NCI-H146 treated with DMSO at 0.1 percent for 48 hours (cell line): ENCODE results near the gene DCST2.
"Not testable (repeated sequence)": the region's sequence is repeated elsewhere in the genome, so short reads cannot be mapped to it uniquely, and the experiment has no call there.

Experiments used
- DNase-seq: peaks from one replicate; lab custom pipeline; 2025; ENCODE audit not compliant: unreplicated experiment; lab: John Stamatoyannopoulos, UW

Gene DCST2

DNA sequence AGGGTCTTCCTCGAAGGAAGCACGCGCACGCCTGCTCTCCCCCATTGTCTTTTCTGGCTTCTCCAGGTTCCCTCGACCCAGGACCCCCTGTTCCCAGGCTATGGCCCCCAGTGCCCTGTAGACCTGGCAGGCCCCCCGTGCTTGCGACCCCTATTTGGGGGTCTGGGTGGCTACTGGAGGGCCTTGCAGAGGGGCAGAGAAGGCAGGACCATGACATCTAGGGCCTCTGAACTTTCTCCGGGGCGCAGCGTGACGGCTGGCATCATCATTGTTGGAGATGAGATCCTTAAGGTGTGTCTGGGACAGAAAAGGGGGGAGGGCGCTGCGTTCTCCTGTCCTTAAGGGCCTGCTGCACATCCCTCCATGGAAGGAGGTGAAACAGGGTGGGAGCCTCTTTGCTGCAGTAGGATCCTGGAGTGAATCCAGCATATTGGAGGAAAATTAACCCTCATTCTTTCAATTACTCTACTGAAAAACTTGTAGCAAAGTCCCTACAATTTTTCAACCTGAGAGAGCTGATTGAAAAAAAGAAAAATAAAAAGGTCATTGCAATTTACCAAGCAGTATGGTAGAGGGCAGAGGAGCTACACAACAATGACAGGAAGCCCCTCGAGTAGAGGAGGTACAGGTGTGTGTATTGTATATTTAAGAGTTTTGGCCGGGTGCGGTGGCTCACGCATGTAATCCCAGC is 49.7 kb downstream of the DCST2 start:
- DNase-seq, result no peak

DNA sequence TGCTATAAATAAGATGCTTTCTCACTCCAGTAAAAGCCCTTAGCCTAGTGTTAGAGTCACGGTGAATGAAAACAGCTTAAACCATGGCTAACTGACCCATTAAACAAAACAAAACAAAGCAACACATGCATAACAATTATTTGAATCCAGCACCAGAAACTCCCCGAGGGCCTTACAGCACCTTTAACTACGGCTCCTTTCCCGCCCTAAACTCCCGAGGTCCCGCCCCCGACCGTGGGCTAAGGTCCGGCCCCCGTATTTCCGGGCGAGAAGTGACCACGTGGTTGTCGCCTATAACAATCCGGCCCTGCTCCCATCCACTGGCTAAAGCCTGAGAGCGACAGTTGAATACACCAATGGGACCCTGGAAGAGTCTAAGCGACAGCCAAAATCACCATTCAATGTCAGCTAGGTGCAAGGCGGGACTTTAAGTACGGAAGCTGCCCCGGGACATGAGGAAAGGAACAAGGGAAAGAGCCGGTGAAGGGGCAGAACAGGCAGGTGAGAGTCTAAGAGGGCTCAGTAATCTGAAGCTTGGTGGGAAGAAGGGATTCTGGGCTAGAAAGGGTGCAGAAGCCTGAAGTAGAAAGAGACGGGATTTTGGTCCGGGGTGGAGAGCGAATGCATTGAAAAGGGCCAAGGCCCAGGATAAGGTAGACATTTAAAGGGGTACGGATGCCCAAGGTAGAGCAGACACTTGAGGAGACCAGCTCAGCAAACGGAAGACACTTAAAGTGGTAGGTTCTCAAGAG is 50.5 kb downstream of the DCST2 start, which contains the start of gene FLAD1:
Gene FLAD1, plus strand, starts transcription at position 448 of the 752 bp plus-strand sequence. CDS start 351 bp downstream, outside the sequence.
- peak; percentile 99 for DNase-seq

DNA sequence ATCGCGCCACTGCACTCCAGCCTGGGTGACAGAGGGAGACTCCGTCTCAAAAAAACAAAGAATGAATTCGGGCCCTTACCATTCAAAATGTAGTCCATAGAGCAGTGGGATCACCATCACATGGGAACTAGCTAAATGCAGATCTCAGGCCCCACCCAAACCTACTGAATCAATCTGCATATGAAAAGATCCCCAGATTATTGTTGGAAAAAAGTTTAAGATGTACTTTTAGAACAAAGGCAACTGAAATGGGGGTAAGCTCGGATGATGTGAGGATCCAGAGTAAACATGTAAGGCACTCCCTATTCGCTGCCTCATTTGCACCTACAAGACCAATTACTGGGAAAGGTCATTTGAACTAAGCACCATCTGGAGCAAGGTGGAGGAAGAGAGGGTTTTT is 51.2 kb downstream of the DCST2 start:
- no peak for DNase-seq

DNA sequence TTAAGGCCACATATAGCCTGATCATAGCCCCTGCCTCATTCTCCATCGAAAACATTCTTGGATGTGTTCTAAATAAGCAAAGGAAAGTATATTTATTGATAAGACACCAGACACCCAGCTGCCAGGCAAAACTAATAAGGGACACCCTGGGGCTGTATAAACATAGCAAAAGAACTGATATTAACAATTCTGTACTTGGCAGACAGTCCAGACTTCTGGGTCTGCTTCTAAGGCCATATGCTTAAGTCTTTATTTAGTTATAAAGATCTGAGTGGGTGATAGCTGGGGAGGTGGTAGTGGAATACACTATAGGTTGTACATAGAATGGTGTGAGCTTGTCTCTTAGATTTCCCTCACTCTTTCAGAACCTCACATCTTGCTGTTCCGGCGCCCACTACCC is 55.2 kb downstream of the DCST2 start:
- no peak for DNase-seq

DNA sequence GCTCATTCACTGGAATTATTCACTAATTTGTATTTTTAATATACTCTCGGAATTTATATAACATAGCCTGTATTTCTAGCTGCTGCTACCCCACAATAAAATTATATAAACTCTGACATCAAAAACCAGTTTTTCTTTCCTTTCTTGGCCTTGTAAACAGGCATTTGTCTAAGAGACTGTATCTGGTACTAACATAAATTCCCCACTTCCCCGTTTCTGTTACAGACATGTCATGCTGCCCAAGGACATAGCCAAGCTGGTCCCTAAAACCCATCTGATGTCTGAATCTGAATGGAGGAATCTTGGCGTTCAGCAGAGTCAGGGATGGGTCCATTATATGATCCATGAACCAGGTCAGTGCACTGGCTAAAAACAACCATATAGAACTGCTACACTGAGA is 55.8 kb downstream of the DCST2 start:
- not testable (repeated sequence) for DNase-seq

DNA sequence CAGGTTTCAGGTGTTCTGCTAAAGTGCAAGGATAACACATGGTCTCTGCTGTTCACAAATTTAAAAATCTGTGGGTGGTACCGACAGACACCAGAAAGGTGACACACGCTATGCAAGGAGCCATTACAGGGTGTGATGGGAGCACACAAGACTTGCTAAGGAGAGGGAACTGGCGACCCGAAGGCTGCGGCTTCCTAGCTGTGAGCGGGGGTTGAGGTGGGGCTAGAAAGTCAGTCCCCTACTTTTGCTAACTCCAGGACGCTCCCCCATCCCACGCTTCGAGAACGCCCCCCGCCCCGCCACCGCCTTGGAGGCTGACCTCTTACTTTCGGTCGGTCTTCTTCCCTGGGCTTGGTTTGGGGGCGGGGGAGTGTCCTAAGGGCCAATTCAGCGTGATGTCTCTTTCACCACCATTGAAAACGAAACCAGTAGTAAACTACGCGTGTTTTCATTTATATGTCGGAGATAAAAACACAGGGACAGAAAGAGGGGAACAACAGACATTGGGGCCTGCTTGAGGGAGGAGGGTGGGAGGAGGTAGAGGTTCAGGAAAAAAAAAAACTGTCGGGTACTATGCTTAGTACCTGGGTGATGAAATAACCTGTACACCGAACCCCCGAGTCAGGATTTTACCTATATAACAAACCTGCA is 58.0 kb downstream of the DCST2 start:
- no peak for DNase-seq

DNA sequence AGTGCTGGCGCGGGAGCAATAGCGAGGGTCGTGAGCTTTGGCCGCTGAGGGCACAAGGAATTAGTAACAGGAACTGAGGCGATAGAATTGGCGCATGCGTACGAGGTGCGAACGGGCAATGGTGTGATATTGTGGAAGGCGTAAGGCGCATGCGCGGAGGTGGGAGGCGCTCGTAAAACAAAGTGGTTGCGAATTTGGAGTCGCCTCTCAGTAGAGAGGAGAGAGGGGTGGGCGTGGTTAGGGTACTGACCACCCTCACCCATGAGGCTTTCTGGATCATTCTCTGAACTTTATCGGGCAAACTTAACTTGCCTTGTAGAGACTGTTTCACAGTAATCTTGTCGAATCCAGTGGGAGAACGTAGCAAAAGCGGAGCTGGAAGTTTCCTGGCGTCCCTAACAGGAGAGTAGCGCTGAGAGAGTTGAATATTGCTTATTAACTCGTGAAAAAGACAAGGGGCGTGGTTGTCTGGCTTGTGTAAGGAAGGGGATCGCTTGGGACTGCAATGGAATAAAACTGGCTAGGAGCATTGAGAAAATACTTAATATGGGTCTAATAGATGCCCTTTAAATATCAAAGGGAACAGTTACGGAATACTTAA is 58.7 kb downstream of the DCST2 start:
- peak; percentile 96 for DNase-seq

DNA sequence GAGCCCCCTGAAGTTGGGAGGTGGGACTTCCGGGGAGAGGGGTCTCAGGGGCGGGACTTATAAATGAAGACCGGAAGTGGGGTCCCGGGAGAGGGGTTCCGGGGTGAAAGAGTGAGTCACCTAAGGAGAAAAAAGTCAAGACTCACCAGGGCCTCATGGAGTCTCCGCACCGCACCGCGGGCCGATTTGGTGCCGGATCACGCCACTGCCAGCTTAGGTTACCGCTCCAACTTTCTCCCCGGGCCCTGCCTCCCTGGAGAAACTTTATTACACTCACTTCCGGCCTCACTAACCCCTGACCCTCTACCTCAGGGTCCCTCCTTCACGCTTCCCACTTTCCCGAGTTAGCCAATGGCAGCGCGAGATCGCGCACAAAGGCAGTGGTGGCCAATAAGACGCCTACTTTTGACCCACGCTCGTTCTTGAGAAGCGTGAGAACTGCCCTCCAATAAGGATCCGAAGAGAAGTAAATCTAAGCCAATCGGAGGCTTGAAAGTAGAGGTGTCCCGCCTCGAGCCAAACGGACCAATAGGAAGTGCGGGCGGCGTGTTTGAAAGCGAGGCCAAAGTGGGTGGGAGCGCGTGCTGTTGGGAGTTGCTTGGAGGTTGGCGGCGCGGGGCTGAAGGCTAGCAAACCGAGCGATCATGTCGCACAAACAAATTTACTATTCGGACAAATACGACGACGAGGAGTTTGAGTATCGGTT is 59.3 kb downstream of the DCST2 start, which contains the start of gene CKS1B:
Gene CKS1B, plus strand, starts transcription at position 580 of the 706 bp plus-strand sequence. Its CDS starts 65 bp downstream, at position 645.
- peak; percentile 99 for DNase-seq

DNA sequence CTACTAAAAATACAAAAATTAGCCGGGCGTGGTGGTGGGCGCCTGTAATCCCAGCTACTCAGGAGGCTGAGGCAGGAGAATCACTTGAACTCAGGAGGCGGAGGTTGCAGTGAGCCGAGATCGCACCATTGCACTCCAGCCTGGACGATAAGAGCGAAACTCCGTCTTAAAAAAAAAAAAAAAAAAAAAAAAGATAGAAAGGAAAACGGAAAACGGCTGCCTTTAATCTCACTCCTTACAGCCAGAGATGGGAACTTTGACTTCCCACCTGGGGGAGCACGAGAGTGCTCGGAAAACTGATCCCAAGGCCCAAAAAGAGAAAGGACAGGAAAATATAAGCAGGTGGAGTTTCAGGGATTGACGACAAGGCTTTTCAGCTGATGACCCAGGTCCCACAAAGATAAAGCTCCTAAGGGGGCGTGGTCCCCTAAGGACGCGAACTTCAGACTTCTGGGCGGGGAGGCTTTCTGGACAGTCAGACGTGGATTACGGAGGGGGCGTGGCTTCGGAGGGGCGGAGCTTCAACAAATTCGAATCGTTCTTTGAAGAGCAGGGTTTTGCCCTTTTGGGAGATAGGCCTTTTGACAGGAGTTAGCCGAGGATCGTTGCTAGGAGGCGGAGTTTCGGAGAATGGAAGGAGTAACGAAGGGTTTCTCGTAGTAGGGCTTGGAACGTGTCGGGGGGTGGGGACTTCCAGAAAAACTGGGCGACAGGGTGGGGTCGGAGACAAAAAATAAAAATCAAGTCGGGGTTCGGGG is 60.1 kb downstream of the DCST2 start:
- peak; percentile 79 for DNase-seq

DNA sequence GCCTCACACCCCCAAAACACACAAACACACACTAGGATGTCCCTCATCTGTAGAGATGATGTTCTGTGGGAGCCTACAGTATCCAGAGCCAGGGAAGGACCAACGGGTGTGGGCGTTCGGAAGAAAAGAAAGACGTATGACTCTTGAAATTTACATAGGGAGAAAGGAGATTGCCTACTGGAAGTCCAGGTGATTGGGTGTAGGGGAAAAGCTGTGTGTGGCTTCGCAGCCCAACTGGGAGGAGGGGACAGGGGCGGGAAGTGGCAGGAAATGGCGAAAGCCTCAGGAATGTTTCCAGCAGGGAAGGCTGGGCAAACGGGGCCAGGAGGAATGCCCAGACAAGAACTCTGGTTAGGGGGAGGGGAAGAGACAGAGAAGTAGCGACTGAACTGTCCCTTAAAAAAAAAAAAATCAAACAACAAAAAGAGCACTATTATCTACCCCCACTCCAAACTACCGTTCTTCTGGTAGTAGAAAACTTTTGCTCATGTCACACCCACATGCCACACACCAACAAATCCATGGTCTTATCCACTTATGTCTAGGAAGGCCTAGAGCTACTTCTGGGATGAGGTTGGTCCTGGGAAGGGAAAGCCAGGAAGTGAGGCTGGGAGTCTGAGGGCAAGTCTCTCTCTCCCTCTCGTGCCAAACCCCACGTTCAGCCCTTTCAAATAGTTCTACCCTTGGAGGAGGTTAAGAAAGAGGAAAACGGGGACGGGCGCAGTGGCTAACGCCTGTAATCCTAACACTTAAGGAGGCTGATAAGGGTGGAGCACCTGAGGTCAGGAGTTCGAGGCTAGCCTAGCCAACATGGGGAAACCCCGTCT is 60.9 kb downstream of the DCST2 start:
- DNase-seq, result no peak

DNA sequence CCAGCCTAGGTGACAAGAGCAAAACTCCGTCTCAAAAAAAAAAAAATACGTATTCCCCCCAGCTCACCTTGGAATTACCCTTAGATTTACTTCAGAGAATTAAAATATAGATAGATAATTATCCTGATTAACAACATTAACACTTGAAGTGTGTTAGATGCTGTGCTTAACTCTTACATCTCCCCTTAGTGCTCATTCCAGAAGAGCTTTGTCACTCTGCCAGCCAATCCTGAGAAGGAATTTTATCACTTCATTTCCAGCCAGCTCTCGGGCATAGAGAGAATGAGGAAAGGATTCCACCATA is 61.4 kb downstream of the DCST2 start:
- DNase-seq, result no peak

DNA sequence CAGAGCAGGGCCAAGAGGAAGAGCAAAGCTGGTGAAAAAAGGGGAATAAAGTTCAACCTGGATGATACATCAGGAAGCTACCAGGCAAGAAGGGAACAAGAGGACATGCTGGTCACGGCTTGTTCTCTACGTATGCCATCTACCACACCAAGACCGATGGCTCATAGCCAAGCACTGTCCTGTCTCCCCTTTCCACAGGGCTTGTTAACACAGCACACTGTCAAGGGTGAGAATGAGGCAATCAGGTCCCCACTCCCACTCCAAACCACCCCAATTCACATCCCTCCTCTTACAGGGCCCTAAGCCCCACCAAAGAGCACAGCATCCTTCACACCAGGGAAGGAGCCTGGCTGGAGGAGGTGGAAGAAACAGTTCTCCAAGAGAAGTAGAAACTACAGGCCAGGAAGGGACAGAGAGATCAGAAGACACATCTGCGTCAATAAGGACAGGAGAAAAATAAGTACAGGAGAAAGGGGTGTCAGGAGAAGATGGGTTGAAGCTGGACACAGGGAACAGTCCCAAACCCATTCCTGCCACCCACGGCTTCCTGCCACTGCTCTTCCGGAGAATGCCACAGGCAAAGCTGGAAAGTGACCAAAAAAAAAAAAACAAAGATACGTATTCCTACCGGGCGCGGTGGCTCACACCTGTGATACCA is 62.1 kb downstream of the DCST2 start:
- DNase-seq, result no peak

DNA sequence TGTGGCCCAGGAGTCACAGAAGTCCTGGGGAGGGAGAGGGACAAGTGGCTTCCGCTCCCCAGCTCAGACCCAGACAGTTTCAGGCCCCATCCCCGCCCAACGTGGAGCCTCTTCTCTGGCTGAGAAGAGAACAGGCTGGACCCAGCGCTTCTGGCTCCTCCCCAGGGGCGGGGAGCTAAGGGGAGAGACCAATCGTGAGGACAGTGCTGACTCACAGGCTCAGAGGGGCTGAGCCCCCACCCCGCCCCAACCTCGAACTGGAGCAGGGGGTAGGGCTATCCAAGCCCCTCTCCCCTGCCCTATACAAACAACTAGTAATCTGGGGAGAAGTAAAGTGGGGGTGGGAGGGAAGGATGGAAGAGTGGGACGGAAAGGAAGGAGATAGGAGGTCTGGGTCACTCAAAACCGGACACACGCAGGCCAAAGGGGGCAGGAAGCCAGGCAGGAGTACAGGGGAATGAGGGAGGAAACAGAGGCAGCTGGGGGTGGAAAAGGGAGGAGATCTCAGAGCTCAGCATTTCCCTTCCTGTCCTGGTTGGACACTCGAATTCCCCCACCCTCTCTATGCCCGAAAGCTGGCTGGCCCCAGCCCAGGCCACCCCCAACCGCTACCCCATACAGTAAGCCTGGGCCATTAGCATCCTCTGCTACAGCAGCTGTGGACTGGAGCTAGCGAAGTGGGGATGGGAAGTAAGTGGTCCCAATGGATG is 62.8 kb downstream of the DCST2 start, which contains the start of gene SHC1:
Gene SHC1, minus strand, starts transcription at position 117 of the 710 bp plus-strand sequence. CDS start 221 bp downstream, outside the sequence.
- DNase-seq, result no peak

DNA sequence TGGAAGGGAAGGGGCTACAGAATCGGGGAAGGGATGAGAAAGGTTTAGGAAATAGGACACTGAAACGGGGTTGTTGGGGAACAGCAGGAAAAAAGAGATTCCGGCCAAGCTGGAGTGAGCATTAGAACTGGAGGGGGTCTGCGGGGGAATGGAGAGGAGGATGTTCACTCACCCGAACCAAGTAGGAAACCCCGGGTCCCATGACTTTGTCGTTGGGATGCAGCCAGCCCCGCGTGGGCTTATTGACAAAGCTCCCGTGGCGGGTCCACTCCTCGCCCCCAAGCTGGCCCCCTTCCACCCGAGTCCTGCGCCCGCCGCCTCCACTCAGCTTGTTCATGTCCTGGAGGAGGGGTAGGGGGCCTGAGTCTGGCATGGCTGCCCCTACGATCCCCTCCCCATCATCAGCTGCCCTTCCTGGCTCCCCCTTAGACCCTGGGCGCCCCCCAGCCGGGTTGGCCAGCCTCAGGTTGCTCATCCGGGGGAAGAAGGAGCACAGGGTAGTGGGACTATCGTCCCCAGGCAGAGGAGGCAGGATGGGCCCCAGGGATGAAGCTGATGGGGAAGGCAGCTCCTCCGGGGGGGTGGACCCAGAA is 63.6 kb downstream of the DCST2 start:
- DNase-seq, result no peak

DNA sequence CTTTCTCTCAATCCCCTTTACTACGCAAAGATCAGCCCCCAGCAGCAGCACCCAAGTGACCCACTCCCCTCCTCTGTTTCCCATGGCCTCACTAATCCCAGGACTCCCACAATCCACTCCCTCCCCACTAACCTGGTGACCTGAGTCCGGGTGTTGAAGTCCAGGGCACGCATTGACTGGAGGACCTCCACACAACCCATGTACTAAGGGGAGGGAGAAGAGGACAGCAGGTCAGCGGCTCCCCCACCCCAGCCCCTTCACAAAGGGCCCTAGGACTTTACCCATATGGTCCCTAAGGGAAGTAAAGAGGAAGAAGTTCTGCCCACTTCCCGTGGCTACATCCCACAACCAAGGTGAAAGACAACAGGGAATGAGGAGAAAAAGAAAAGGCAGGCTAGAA is 64.3 kb downstream of the DCST2 start:
- DNase-seq, result no peak

DNA sequence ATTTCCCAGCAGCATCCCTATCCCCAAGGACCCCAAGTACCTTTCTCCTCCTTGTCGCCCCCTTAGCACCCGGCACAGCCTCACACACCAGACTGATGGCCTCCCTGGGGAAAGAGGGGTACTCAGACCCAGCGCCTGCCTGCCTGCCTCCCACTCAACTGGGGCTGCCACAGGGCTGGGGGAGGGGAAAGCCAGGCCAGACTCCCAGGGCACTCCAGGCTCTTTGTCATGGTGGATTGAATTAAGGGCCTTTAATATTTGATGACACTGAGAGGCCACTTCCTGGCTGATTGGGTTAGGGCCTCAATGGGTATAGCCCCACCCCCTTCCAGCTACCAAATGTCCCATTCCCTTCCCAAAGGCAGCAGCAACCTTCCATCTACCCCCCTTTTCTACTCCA is 64.8 kb downstream of the DCST2 start:
- DNase-seq, result no peak
